GM10266 (cell line): ENCODE measurements around the gene SLC46A3.

Experiments
- DNase-seq: peaks from one replicate; pipeline ENCODE4 v3.0.0; 2012; ENCODE audit errors: extremely low spot score
- TF ChIP-seq, protein P1 (sequence below): IDR thresholded peaks from 2 replicates; pipeline ENCODE4 v1.5.1; 2012; ENCODE audit warnings: mild to moderate bottlenecking, low read depth; ENCODE audit not compliant: control insufficient read depth, insufficient read depth; ENCODE audit errors: missing control alignments

SLC46A3 gene

DNA sequence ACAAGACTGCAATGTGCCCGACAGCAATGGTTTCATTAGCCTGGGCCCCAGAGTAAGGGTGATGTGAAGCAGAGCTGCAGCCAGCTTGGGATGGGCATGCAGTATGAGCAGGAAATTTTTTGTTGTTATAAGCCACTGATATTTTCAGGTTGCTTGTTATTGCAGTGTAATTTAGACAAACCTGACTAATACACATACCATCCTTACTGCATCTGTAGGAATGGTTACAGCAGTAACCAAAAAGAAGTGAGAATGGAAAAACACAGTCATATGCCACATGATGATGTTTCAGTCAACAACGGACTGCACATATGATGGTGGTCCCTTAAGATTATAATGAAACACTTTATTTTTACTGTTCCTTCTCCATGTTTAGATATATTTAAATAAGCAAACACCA is 68.5 kb downstream of the SLC46A3 start:
- no peak for DNase-seq
- TF ChIP-seq, protein P1, sequence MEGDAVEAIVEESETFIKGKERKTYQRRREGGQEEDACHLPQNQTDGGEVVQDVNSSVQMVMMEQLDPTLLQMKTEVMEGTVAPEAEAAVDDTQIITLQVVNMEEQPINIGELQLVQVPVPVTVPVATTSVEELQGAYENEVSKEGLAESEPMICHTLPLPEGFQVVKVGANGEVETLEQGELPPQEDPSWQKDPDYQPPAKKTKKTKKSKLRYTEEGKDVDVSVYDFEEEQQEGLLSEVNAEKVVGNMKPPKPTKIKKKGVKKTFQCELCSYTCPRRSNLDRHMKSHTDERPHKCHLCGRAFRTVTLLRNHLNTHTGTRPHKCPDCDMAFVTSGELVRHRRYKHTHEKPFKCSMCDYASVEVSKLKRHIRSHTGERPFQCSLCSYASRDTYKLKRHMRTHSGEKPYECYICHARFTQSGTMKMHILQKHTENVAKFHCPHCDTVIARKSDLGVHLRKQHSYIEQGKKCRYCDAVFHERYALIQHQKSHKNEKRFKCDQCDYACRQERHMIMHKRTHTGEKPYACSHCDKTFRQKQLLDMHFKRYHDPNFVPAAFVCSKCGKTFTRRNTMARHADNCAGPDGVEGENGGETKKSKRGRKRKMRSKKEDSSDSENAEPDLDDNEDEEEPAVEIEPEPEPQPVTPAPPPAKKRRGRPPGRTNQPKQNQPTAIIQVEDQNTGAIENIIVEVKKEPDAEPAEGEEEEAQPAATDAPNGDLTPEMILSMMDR = no peak
